COLO829 (cell line): ENCODE measurements around the gene CLDND1.

Experiments
- DNase-seq: peaks from one replicate; pipeline ENCODE4 v3.0.0; 2012; ENCODE audit warnings: low spot score

CLDND1 gene

GRCh38 chr3:98551754-98552153 lies 29.1 kb upstream of the CLDND1 start:
- DNase-seq, result no peak

GRCh38 chr3:98551236-98551635 lies 28.5 kb upstream of the CLDND1 start:
- DNase-seq, result no peak

- DNase-seq, result no peak
Measured at GRCh38 chr3:98550833-98551232, 28.1 kb upstream of the CLDND1 start.

GRCh38 chr3:98548544-98548943 lies 25.8 kb upstream of the CLDND1 start:
- no peak for DNase-seq

- no peak for DNase-seq
Measured at GRCh38 chr3:98545940-98546339, 23.2 kb upstream of the CLDND1 start.

- no peak for DNase-seq
Measured at GRCh38 chr3:98542623-98543022, 19.9 kb upstream of the CLDND1 start.

- no peak for DNase-seq
Measured at GRCh38 chr3:98541695-98542094, 19.0 kb upstream of the CLDND1 start.

GRCh38 chr3:98540346-98540745 lies 17.6 kb upstream of the CLDND1 start:
- DNase-seq, result no peak

- DNase-seq, result no peak
Measured at GRCh38 chr3:98536456-98537017, 13.8 kb upstream of the CLDND1 start.

- no peak for DNase-seq
Measured at GRCh38 chr3:98534734-98535133, 12.0 kb upstream of the CLDND1 start.

GRCh38 chr3:98534168-98534567 lies 11.5 kb upstream of the CLDND1 start:
- DNase-seq, result no peak

- DNase-seq, result no peak
Measured at GRCh38 chr3:98532709-98533571, 10.2 kb upstream of the CLDND1 start.

- no peak for DNase-seq
Measured at GRCh38 chr3:98532275-98532637, 9.6 kb upstream of the CLDND1 start.

- DNase-seq, result no peak
Measured at GRCh38 chr3:98531622-98532274, 9.0 kb upstream of the CLDND1 start, which contains the start of gene GPR15. GPR15 (plus strand) TSS chr3:98531978; CDS start chr3:98532034, 56 bp downstream.

GRCh38 chr3:98530676-98531075 lies 8.0 kb upstream of the CLDND1 start:
- DNase-seq, result no peak

- DNase-seq, result no peak
Measured at GRCh38 chr3:98529856-98530459, 7.3 kb upstream of the CLDND1 start.

- no peak for DNase-seq
Measured at GRCh38 chr3:98528474-98529346, 6.0 kb upstream of the CLDND1 start.

GRCh38 chr3:98525494-98525893 lies 2.8 kb upstream of the CLDND1 start:
- no peak for DNase-seq

- peak; percentile 56 for DNase-seq
Measured at GRCh38 chr3:98521897-98522543, 682 bp downstream of the CLDND1 start.

- no peak for DNase-seq
Measured at GRCh38 chr3:98519351-98519750, 3.4 kb downstream of the CLDND1 start.

GRCh38 chr3:98518816-98519215 lies 3.9 kb downstream of the CLDND1 start:
- DNase-seq, result no peak
